HepG2 (cell line): ENCODE data around the gene INSRR.

Experiments used
- CBFB ChIP-seq: sonication (generic); formaldehyde crosslinking; IDR thresholded peaks from 2 replicates; pipeline ENCODE4 v1.4.0; 2020; ENCODE audit warnings: missing genetic modification reagents
- CTCF ChIP-seq: sonication (generic); formaldehyde crosslinking; IDR thresholded peaks from 2 replicates; pipeline ENCODE4 v1.5.0; 2020; ENCODE audit warnings: mild to moderate bottlenecking, missing genetic modification reagents, moderate library complexity
- MATR3 ChIP-seq: sonication (generic); formaldehyde crosslinking; IDR thresholded peaks from 2 replicates; pipeline ENCODE4 v1.4.0; 2020; ENCODE audit warnings: missing genetic modification reagents
- POLR2AphosphoS5 ChIP-seq: IDR thresholded peaks from 2 replicates; pipeline ENCODE4 v1.6.1; 2012; ENCODE audit warnings: low read depth, low read length

GRCh38 chr1:156842618-156843300, 16.2 kb downstream of the INSRR start:
- TF ChIP-seq CTCF (CRISPR knock-in tag): no peak
- no peak for TF ChIP-seq MATR3
- no peak for TF ChIP-seq POLR2AphosphoS5
- no peak for TF ChIP-seq CBFB (CRISPR knock-in tag)
